RWPE2 (cell line): ENCODE results near the gene TRIM42.

Experiments
- ATAC-seq: fragments of 200-7000 bp; cut with Tn5 transposase; 3 replicates; pipeline ENCODE4 v1.9.1; 2021; ENCODE audit warnings: low read depth
- DNase-seq: peaks from one replicate; pipeline ENCODE4 v3.0.0-alpha.2; 2020; ENCODE audit warnings: low spot score
- H3K27ac ChIP-seq: fragments of 450-650 bp; 2 replicates; pipeline ENCODE4 v1.5.1; 2017; ENCODE audit warnings: mild to moderate bottlenecking; ENCODE audit not compliant: poor library complexity, severe bottlenecking
- H3K27me3 ChIP-seq: fragments of 250-450 bp; sonication (Bioruptor Pico); 2 replicates; pipeline ENCODE4 v1.5.1; 2021; ENCODE audit warnings: mild to moderate bottlenecking, moderate library complexity; ENCODE audit not compliant: insufficient read depth, poor library complexity, severe bottlenecking
- H3K36me3 ChIP-seq: fragments of 250-450 bp; sonication (Bioruptor Pico); 2 replicates; pipeline ENCODE4 v1.5.1; 2020; ENCODE audit warnings: low read depth, mild to moderate bottlenecking, moderate library complexity
- H3K4me1 ChIP-seq: fragments of 250-450 bp; sonication (Bioruptor Pico); 2 replicates; pipeline ENCODE4 v1.5.1; 2021; ENCODE audit warnings: mild to moderate bottlenecking, moderate library complexity; ENCODE audit not compliant: insufficient read depth, poor library complexity, severe bottlenecking
- H3K4me3 ChIP-seq: fragments of 250-450 bp; sonication (Bioruptor Pico); 2 replicates; pipeline ENCODE4 v1.5.1; 2021; ENCODE audit warnings: mild to moderate bottlenecking, moderate library complexity; ENCODE audit not compliant: severe bottlenecking
- H3K9me3 ChIP-seq: fragments of 250-450 bp; sonication (Bioruptor Pico); 2 replicates; pipeline ENCODE4 v1.5.1; 2021; ENCODE audit warnings: mild to moderate bottlenecking, moderate library complexity; ENCODE audit not compliant: severe bottlenecking
- TF ChIP-seq, protein P1 (sequence below): fragments of 450-650 bp; IDR thresholded peaks from one replicate; pipeline ENCODE4 v1.5.1; 2017; ENCODE audit warnings: mild to moderate bottlenecking, moderate library complexity; ENCODE audit not compliant: poor library complexity, severe bottlenecking

Gene TRIM42

DNA sequence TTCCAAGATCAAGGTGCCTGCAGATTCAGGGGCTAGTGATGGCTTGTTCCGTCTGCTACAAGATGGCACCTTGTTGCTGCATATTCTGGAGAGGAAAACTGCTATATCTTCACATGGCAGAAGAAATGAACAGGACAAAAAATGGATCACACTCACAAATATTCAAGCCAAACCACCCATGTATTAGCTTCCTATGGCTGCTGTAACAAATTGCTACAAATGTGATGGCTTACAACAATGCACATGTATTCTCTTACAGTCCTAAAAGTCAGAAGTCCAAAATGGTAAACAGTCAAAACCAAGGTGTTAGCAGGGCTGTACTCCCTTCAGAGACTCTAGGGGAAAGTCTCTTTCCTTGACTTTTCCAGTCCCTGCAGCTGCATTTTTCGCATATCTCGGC is 55.8 kb downstream of the TRIM42 start:
- Histone ChIP-seq H3K4me1 (no peaks in the 10 kb centered on the region), H3K4me3 (no peak overlapping the region), H3K27me3 (peaks cover 3% of the 10 kb centered on the region), H3K27ac (no peak overlapping the region), H3K9me3 (no peaks in the 10 kb centered on the region), H3K36me3 (no peaks in the 10 kb centered on the region)
- TF ChIP-seq, protein P1, sequence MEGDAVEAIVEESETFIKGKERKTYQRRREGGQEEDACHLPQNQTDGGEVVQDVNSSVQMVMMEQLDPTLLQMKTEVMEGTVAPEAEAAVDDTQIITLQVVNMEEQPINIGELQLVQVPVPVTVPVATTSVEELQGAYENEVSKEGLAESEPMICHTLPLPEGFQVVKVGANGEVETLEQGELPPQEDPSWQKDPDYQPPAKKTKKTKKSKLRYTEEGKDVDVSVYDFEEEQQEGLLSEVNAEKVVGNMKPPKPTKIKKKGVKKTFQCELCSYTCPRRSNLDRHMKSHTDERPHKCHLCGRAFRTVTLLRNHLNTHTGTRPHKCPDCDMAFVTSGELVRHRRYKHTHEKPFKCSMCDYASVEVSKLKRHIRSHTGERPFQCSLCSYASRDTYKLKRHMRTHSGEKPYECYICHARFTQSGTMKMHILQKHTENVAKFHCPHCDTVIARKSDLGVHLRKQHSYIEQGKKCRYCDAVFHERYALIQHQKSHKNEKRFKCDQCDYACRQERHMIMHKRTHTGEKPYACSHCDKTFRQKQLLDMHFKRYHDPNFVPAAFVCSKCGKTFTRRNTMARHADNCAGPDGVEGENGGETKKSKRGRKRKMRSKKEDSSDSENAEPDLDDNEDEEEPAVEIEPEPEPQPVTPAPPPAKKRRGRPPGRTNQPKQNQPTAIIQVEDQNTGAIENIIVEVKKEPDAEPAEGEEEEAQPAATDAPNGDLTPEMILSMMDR: no peak
- DNase-seq: no peak
- ATAC-seq: no peak

DNA sequence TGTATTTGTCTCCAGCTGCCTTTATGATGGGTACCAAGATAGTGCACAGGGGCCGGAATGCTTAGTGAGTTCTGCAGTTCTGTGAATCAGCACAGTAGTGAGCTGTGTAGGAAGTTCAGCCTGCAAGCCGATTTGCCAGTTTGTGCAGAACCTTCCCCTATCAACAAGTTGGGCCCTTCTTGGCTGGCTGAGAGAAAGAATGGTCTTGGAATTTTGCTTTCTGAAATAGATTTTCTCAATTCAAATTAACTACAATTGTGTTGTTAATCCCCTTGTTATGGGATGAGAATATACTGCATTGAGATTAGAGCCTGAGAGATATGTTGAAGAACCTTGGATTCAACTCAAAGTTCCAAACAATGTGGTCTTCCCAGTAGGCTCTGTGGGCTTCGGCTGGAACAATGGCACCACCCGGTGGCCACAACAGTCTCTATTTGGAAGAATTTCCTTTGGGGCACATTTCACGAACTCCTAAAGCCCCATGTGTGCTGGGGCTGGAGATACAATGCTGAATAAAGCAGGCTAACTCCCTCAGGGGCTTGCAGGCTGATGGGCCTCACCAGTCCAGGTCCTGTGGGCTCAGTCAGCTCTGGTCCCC is 59.1 kb downstream of the TRIM42 start:
- ATAC-seq (peak; percentile 59; the same call in 2 of the 3 replicates), DNase-seq (no peak)
- Histone ChIP-seq H3K9me3 (no peaks in the 10 kb centered on the region), H3K27me3 (no peaks in the 10 kb centered on the region), H3K36me3 (no peaks in the 10 kb centered on the region), H3K27ac (no peak overlapping the region), H3K4me3 (no peak overlapping the region), H3K4me1 (no peaks in the 10 kb centered on the region)
- TF ChIP-seq, protein P1: peak; percentile 68

DNA sequence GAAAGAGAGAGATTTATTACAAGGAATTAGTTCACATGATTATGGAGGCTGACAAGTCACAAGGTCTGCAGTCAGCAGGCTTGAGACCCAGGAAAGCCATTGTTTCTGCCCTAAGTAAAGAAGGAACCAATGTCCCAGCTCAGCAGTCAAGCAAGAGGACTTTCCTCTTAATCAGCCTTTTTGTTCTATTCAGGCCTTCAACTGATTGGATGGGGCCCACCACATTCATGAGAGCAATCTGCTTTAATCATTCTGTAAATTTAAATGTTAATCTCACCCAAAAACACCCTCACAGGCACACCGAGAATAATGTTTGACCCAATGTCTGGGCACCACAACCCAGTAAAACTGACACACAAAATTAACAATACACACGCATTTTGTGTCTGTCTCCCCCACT is 64.3 kb downstream of the TRIM42 start:
- Histone ChIP-seq H3K4me3 (no peak overlapping the region), H3K36me3 (no peaks in the 10 kb centered on the region), H3K9me3 (no peaks in the 10 kb centered on the region), H3K4me1 (no peaks in the 10 kb centered on the region), H3K27me3 (no peaks in the 10 kb centered on the region), H3K27ac (no peak overlapping the region)
- DNase-seq (no peak), ATAC-seq (no peak)
- TF ChIP-seq, protein P1: no peak

DNA sequence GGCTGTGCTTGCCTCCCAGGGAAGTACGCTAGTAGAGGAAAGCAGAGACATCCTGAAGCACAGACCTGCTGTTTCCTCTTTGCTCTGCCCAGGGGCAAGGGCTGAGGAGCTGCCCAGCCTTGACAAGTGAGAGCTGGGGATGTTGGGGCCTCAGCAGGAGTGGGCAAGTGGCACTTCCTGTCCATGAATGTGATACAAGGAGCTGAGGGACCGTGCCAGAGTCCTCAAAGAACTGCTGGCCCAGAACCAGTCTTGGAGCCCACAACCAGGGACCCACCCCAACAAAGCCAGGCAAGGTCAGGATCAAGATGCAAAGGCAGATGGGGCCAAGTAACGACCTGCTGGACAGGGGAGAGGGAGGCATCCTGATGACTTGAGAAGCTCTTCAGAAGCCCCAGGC is 70.3 kb downstream of the TRIM42 start:
- no peak for DNase-seq
- H3K27me3 ChIP-seq: no peaks in the 10 kb centered on the region

DNA sequence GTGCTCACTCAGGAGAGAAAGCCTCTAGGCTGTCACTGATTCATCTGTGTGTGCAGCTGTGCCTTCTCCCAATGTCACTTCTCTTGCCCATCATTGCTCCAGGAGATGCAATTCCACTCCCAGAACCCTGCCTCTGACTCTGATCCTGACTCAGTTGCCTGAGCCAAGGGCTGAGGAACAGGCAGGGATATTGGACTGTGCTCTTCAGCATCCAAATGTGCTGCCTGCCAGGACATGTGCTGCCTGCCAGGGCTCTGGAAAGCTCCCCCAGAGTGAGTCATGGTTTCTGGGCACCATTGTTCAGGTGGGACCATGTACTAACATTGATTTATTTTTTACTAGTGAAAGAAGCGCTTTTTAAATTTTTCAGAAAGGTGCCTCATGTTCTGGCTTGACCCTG is 71.0 kb downstream of the TRIM42 start:
- H3K27ac ChIP-seq: no peak overlapping the region
- no peaks in the 10 kb centered on the region for H3K27me3 ChIP-seq
- no peaks in the 10 kb centered on the region for H3K9me3 ChIP-seq
- DNase-seq (no peak), ATAC-seq (peak; percentile 52; the same call in 1 of the 3 replicates)
- no peaks in the 10 kb centered on the region for H3K4me1 ChIP-seq
- H3K4me3 ChIP-seq: no peak overlapping the region
- TF ChIP-seq, protein P1: no peak
- H3K36me3 ChIP-seq: no peaks in the 10 kb centered on the region

More for the DNA sequence above, 70.3 kb downstream of the TRIM42 start:
- Histone ChIP-seq H3K27ac (no peak overlapping the region), H3K9me3 (no peaks in the 10 kb centered on the region), H3K36me3 (no peaks in the 10 kb centered on the region), H3K4me3 (no peak overlapping the region), H3K4me1 (no peaks in the 10 kb centered on the region)
- ATAC-seq: no peak; the same call in 2 of the 3 replicates
- TF ChIP-seq, protein P1: no peak
